Renal cortex interstitium (tissue), 15 donors: ENCODE data around the gene CLDN10. TPM values are rescaled to one million over a fixed set of nuclear protein-coding genes. Genes with fewer than 3 reads are reported as not detected.
A peak's percentile ranks its signal among the peaks of the same experiment; 100 is the strongest.
"Not testable (repeated sequence)": the region's sequence is repeated elsewhere in the genome, so short reads cannot be mapped to it uniquely, and the experiment has no call there.

Source experiments
- DNase-seq, 11 donors: peaks; one replicate each; pipeline ENCODE4 v3.0.0-alpha.2; 2013; ENCODE audit warnings: low read depth in 9 of 11, low spot score in 4 of 11; ENCODE audit errors: extremely low read depth in 1 of 11
- long read RNA-seq, 16 experiments: transcript quantifications; one replicate each; lab custom pipeline, GENCODE V29; 2026
- polyA plus RNA-seq, 3 donors: library from polyadenylated mRNA; unstranded; fragments of 120-200 nt; gene quantifications; one replicate each; pipeline ENCODE4 v1.2.1, GENCODE V29; 2013; ENCODE audit not compliant: insufficient read length in 3 of 3

CLDN10 gene
- 100 to 1,000 TPM in 2 of 3 donors, 10 to 100 TPM in 1; 96.0 to 112 (median 104) TPM for polyA plus RNA-seq
- long read RNA-seq, donor 1, transcript CLDN10-201 (5 exons, 949 nt), result major isoform, 27 of 42 reads
- long read RNA-seq, donor 1, partial matches to known transcripts, result 11 of 42 reads
- long read RNA-seq, donor 1, other reads (novel, unspliced or antisense), result 0 of 42 reads
- long read RNA-seq, donor 2, transcript CLDN10-201 (5 exons, 949 nt), result major isoform, 25 of 35 reads
- long read RNA-seq, donor 2, transcript CLDN10-203 (5 exons, 2,656 nt), result minor isoform, 10 of 35 reads
- long read RNA-seq, donor 2, partial matches to known transcripts, result 0 of 35 reads
- long read RNA-seq, donor 2, other reads (novel, unspliced or antisense), result 0 of 35 reads
- long read RNA-seq, donor 3, transcript CLDN10-201 (5 exons, 949 nt), result major isoform, 82 of 115 reads
- long read RNA-seq, donor 3, transcript CLDN10-203 (5 exons, 2,656 nt), result minor isoform, 9 of 115 reads
- long read RNA-seq, donor 3, partial matches to known transcripts, result 24 of 115 reads
- long read RNA-seq, donor 3, other reads (novel, unspliced or antisense), result 0 of 115 reads
- long read RNA-seq, donor 4, transcript CLDN10-203 (5 exons, 2,656 nt), result minor isoform, 9 of 60 reads
- long read RNA-seq, donor 4, transcript CLDN10-201 (5 exons, 949 nt), result major isoform, 44 of 60 reads
- long read RNA-seq, donor 4, partial matches to known transcripts, result 7 of 60 reads
- long read RNA-seq, donor 4, other reads (novel, unspliced or antisense), result 0 of 60 reads
- long read RNA-seq, donor 5, result 0 reads
- long read RNA-seq, donor 6, transcript CLDN10-203 (5 exons, 2,656 nt), result minor isoform, 8 of 68 reads
- long read RNA-seq, donor 6, transcript CLDN10-201 (5 exons, 949 nt), result major isoform, 40 of 68 reads
- long read RNA-seq, donor 6, partial matches to known transcripts, result 20 of 68 reads
- long read RNA-seq, donor 6, other reads (novel, unspliced or antisense), result 0 of 68 reads
- long read RNA-seq, donor 7, transcript CLDN10-203 (5 exons, 2,656 nt), result minor isoform, 12 of 71 reads
- long read RNA-seq, donor 7, transcript CLDN10-201 (5 exons, 949 nt), result major isoform, 54 of 71 reads
- long read RNA-seq, donor 7, partial matches to known transcripts, result 0 of 71 reads
- long read RNA-seq, donor 7, other reads (novel, unspliced or antisense), result 5 of 71 reads
- long read RNA-seq, donor 8, result 0 reads
- long read RNA-seq, donor 9, transcript CLDN10-203 (5 exons, 2,656 nt), result minor isoform, 7 of 85 reads
- long read RNA-seq, donor 9, transcript CLDN10-201 (5 exons, 949 nt), result major isoform, 59 of 85 reads
- long read RNA-seq, donor 9, partial matches to known transcripts, result 19 of 85 reads
- long read RNA-seq, donor 9, other reads (novel, unspliced or antisense), result 0 of 85 reads
- long read RNA-seq, donor 10, transcript CLDN10-201 (5 exons, 949 nt), result major isoform, 52 of 84 reads
- long read RNA-seq, donor 10, partial matches to known transcripts, result 27 of 84 reads
- long read RNA-seq, donor 10, other reads (novel, unspliced or antisense), result 0 of 84 reads
- long read RNA-seq, donor 11, transcript CLDN10-203 (5 exons, 2,656 nt), result minor isoform, 7 of 72 reads
- long read RNA-seq, donor 11, transcript CLDN10-201 (5 exons, 949 nt), result major isoform, 50 of 72 reads
- long read RNA-seq, donor 11, partial matches to known transcripts, result 15 of 72 reads
- long read RNA-seq, donor 11, other reads (novel, unspliced or antisense), result 0 of 72 reads
- long read RNA-seq, donor 12, transcript CLDN10-201 (5 exons, 949 nt), result major isoform, 25 of 36 reads
- long read RNA-seq, donor 12, partial matches to known transcripts, result 7 of 36 reads
- long read RNA-seq, donor 12, other reads (novel, unspliced or antisense), result 0 of 36 reads
- long read RNA-seq, donor 13, result 0 reads
- long read RNA-seq, donor 14, transcript CLDN10-201 (5 exons, 949 nt), result major isoform, 54 of 68 reads
- long read RNA-seq, donor 14, transcript CLDN10-203 (5 exons, 2,656 nt), result minor isoform, 6 of 68 reads
- long read RNA-seq, donor 14, partial matches to known transcripts, result 8 of 68 reads
- long read RNA-seq, donor 14, other reads (novel, unspliced or antisense), result 0 of 68 reads
- long read RNA-seq, donor 15, transcript CLDN10-201 (5 exons, 949 nt), result major isoform, 24 of 32 reads
- long read RNA-seq, donor 15, partial matches to known transcripts, result 5 of 32 reads
- long read RNA-seq, donor 15, other reads (novel, unspliced or antisense), result 0 of 32 reads
- long read RNA-seq, donor 16, transcript CLDN10-201 (5 exons, 949 nt), result major isoform, 131 of 211 reads
- long read RNA-seq, donor 16, transcript CLDN10-203 (5 exons, 2,656 nt), result minor isoform, 23 of 211 reads
- long read RNA-seq, donor 16, partial matches to known transcripts, result 40 of 211 reads
- long read RNA-seq, donor 16, other reads (novel, unspliced or antisense), result 16 of 211 reads

GRCh38 chr13:95552539-95553441 lies at the start of gene CLDN10:
Gene CLDN10 (plus strand): TSS chr13:95552720. CDS start chr13:95552754, 34 bp downstream.
- peak in 2 of 11 donors; percentile 48 to 54 for DNase-seq

GRCh38 chr13:95503662-95504061 lies 48.9 kb upstream of the CLDN10 start:
- DNase-seq, result no peak

GRCh38 chr13:95505265-95505664 lies 47.3 kb upstream of the CLDN10 start:
- no peak for DNase-seq

GRCh38 chr13:95505986-95506385 lies 46.5 kb upstream of the CLDN10 start:
- DNase-seq, result no peak

- DNase-seq, result no peak
Observed at GRCh38 chr13:95507991-95508390, 44.5 kb upstream of the CLDN10 start.

GRCh38 chr13:95508996-95509395 lies 43.5 kb upstream of the CLDN10 start:
- no peak for DNase-seq

GRCh38 chr13:95509521-95510310 lies 42.8 kb upstream of the CLDN10 start:
- no peak for DNase-seq

- DNase-seq, result no peak
Observed at GRCh38 chr13:95510950-95511349, 41.6 kb upstream of the CLDN10 start.

- DNase-seq, result no peak
Observed at GRCh38 chr13:95512424-95512823, 40.1 kb upstream of the CLDN10 start.

GRCh38 chr13:95512957-95513356 lies 39.6 kb upstream of the CLDN10 start:
- DNase-seq, result no peak

- DNase-seq, result not testable (repeated sequence)
Observed at GRCh38 chr13:95515606-95516005, 36.9 kb upstream of the CLDN10 start.

- DNase-seq, result no peak
Observed at GRCh38 chr13:95516021-95516420, 36.5 kb upstream of the CLDN10 start.

- no peak for DNase-seq
Observed at GRCh38 chr13:95516492-95516891, 36.0 kb upstream of the CLDN10 start.

GRCh38 chr13:95523598-95523997 lies 28.9 kb upstream of the CLDN10 start:
- DNase-seq, result no peak

GRCh38 chr13:95524264-95524901 lies 28.1 kb upstream of the CLDN10 start:
- DNase-seq, result no peak
